GM12878 (cell line): ENCODE measurements around the gene SLC6A12. TPM values are rescaled to one million over a fixed set of nuclear protein-coding genes. Genes with fewer than 3 reads are reported as not detected.
"Not testable (repeated sequence)": the region's sequence is repeated elsewhere in the genome, so short reads cannot be mapped to it uniquely, and the experiment has no call there.

Source experiments
- ATAC-seq: fragments of 200-7000 bp; cut with Tn5 transposase; 3 replicates; pipeline ENCODE4 v1.9.1; 2020; ENCODE audit warnings: mild to moderate bottlenecking, moderate library complexity
- BruUV-seq: library from RNA; stranded (reverse); fragments of 400-500 nt; replicated peaks from 2 replicates; lab custom pipeline; 2021; lab: Mats Ljungman, UMichigan
- CTCF ChIA-PET: fragments of 300-600 bp; sonication (Branson Sonifier 250); formaldehyde crosslinking; extraction: SDS; loops from one replicate; lab custom pipeline; 2021; ENCODE audit warnings: inconsistent platforms; lab: Yijun Ruan, JAX
- POLR2A ChIA-PET: fragments of 350-600 bp; formaldehyde crosslinking; extraction: SDS; loops from one replicate; lab custom pipeline; 2021; ENCODE audit warnings: inconsistent platforms; lab: Charles Lee
- RAD21 ChIA-PET: fragments of 300-600 bp; sonication (Branson Sonifier 250); formaldehyde crosslinking; loops from one replicate; lab custom pipeline; 2023; ENCODE audit warnings: antibody characterized with exemption; ENCODE audit not compliant: unreplicated experiment; lab: Charles Lee
- SMC1A ChIA-PET: fragments of 300-600 bp; sonication (Branson Sonifier 250); formaldehyde crosslinking; loops from one replicate; lab custom pipeline; 2023; ENCODE audit not compliant: unreplicated experiment, uncharacterized antibody; lab: Charles Lee
- DNase-seq: peaks from one replicate; pipeline ENCODE4 v3.0.0-alpha.2; 2011; ENCODE audit warnings: low read depth, low spot score
- FAIRE-seq: peaks from 3 replicates; lab custom pipeline; 2011; peaks lifted over from hg19 to GRCh38; lab: Jason Lieb, UNC
- H2AFZ ChIP-seq: 2 replicates; pipeline ENCODE4 v1.6.0; 2011; ENCODE audit warnings: low read depth, low read length, control low read depth; ENCODE audit not compliant: control insufficient read depth
- H3K27ac ChIP-seq: 2 replicates; pipeline ENCODE4 v1.5.1; 2011; ENCODE audit warnings: control low read depth; ENCODE audit not compliant: control insufficient read depth, insufficient read depth
- H3K27me3 ChIP-seq, 2 experiments: replicated peaks in 1 of 2; 2 replicates each; pipeline versions ENCODE4 v1.6.0 to v1.6.1; 2011; ENCODE audit warnings: low read length in 1 of 2; ENCODE audit not compliant: control insufficient read depth in 2 of 2, insufficient read depth in 2 of 2
- H3K36me3 ChIP-seq, 2 experiments: 2 replicates each; pipeline ENCODE4 v1.5.1; 2011; ENCODE audit warnings: low read length in 1 of 2; ENCODE audit not compliant: control insufficient read depth in 2 of 2, insufficient read depth in 2 of 2
- H3K4me1 ChIP-seq: 2 replicates; pipeline ENCODE4 v1.6.1; 2011; ENCODE audit warnings: mild to moderate bottlenecking, low read length, moderate library complexity, mixed read lengths; ENCODE audit not compliant: control insufficient read depth, insufficient read depth
- H3K4me2 ChIP-seq: 2 replicates; pipeline ENCODE4 v1.6.0; 2011; ENCODE audit warnings: control low read depth; ENCODE audit not compliant: control insufficient read depth, insufficient read depth
- H3K4me3 ChIP-seq: fragments of 200-600 bp; sonication (generic); 2 replicates; pipeline ENCODE4 v1.5.1; 2016
- H3K79me2 ChIP-seq: 2 replicates; pipeline ENCODE4 v1.6.0; 2011; ENCODE audit warnings: low read length; ENCODE audit not compliant: control insufficient read depth, insufficient read depth
- H3K9ac ChIP-seq: 2 replicates; pipeline ENCODE4 v1.8.0; 2011; ENCODE audit warnings: low read length, control low read depth, mixed read lengths; ENCODE audit not compliant: control insufficient read depth, insufficient read depth
- H3K9me3 ChIP-seq: replicated peaks from 3 replicates; pipeline ENCODE4 v1.5.1; 2011; ENCODE audit warnings: mild to moderate bottlenecking, low read length; ENCODE audit not compliant: control insufficient read depth, insufficient read depth
- H4K20me1 ChIP-seq: 2 replicates; pipeline ENCODE4 v1.6.0; 2011; ENCODE audit not compliant: control insufficient read depth, insufficient read depth
- ATF7 ChIP-seq: fragments of 450-650 bp; IDR thresholded peaks from 2 replicates; pipeline ENCODE4 v1.6.1; 2016; ENCODE audit warnings: low read depth, mild to moderate bottlenecking
- CBX3 ChIP-seq: fragments of 200-600 bp; sonication (generic); IDR thresholded peaks from 2 replicates; pipeline ENCODE4 v1.6.1; 2016; ENCODE audit warnings: low read depth, borderline replicate concordance
- EZH2 ChIP-seq: IDR thresholded peaks from 2 replicates; pipeline ENCODE4 v1.6.1; 2012; ENCODE audit warnings: low read depth, mild to moderate bottlenecking, control low read depth, inconsistent platforms, low read length, borderline replicate concordance; ENCODE audit not compliant: control insufficient read depth
- NFXL1 ChIP-seq: fragments of 450-650 bp; IDR thresholded peaks from 2 replicates; pipeline ENCODE4 v1.6.1; 2017; ENCODE audit warnings: antibody characterized with exemption, mild to moderate bottlenecking, borderline replicate concordance
- PAX5 ChIP-seq: IDR thresholded peaks from 2 replicates; pipeline ENCODE4 v1.6.1; 2011; ENCODE audit warnings: low read depth, low read length, borderline replicate concordance
- POLR2AphosphoS2 ChIP-seq: IDR thresholded peaks from 2 replicates; pipeline ENCODE4 v1.6.1; 2011; ENCODE audit warnings: low read depth, mild to moderate bottlenecking, low read length, improper control_type of control experiment, moderate library complexity
- SUPT20H ChIP-seq: IDR thresholded peaks from 2 replicates; pipeline ENCODE4 v1.6.1; 2011; ENCODE audit warnings: low read depth, mild to moderate bottlenecking, low read length, moderate library complexity, borderline replicate concordance; ENCODE audit not compliant: control insufficient read depth
- TCF3 ChIP-seq: IDR thresholded peaks from 2 replicates; pipeline ENCODE4 v1.6.1; 2012; ENCODE audit warnings: low read depth, mild to moderate bottlenecking, low read length, borderline replicate concordance; ENCODE audit not compliant: insufficient read depth
- ZZZ3 ChIP-seq: IDR thresholded peaks from 2 replicates; pipeline ENCODE4 v1.6.1; 2011; ENCODE audit warnings: low read depth; ENCODE audit not compliant: control insufficient read depth, insufficient read length
- WGBS: methylation state at CpG from one replicate; pipeline ENCODE4 v1.1.6; 2016; ENCODE audit warnings: low lambda C conversion rate; ENCODE audit not compliant: insufficient replicate concordance, insufficient coverage; ENCODE audit errors: missing lambda C conversion rate; 5-methylcytosine and 5-hydroxymethylcytosine counted together
- in situ Hi-C: fragments of 300-500 bp; cut with MboI; formaldehyde crosslinking; loops from 9 replicates; pipeline ENCODE4 v1.14.3; 2018; ENCODE audit warnings: mixed read lengths
- intact Hi-C: fragments of 100-400 bp; cut with micrococcal nuclease; formaldehyde crosslinking; loops from one replicate; pipeline ENCODE4 v1.14.2; 2022; ENCODE audit not compliant: unreplicated experiment
- polyA plus RNA-seq, 11 experiments: library from polyadenylated mRNA; depleted of rRNA in 4 of 11; unstranded in 6 of 11; stranded (reverse) in 5 of 11; fragments of >200 nt; fragmentation: Nextera tagmentation in 4 of 11; fragmentation: Illumina TruSeq in 1 of 11; extraction: Ambion mirVana in 4 of 11; extraction: Trizol in 1 of 11; gene quantifications; 1 replicate in 1 of 11; 2 replicates in 10 of 11; pipeline versions ENCODE4 v1.2.1 to v1.2.3, GENCODE V29; 2011 to 2016; ENCODE audit warnings: inconsistent platforms in 2 of 11, missing spikeins in 2 of 11, low read depth in 1 of 11
- total RNA-seq, 4 experiments: library from RNA; depleted of rRNA in 3 of 4; stranded (reverse); fragments of >200 nt in 3 of 4; fragmentation: Illumina TruSeq in 1 of 4; extraction: Trizol in 1 of 4; gene quantifications; 2 replicates each; pipeline versions ENCODE4 v1.2.1 to v1.2.3, GENCODE V29; 2013 to 2021
- TF ChIP-seq, protein P1 (sequence below): fragments of 450-650 bp; formaldehyde crosslinking; IDR thresholded peaks from 2 replicates; pipeline ENCODE4 v1.4.0; 2022; ENCODE audit warnings: mild to moderate bottlenecking, moderate library complexity
- TF ChIP-seq, protein P2 (sequence below): IDR thresholded peaks from 2 replicates; pipeline ENCODE4 v1.6.1; 2011; ENCODE audit warnings: mild to moderate bottlenecking, low read depth, low read length, moderate library complexity; ENCODE audit not compliant: insufficient replicate concordance
- TF ChIP-seq, protein P3 (sequence below): fragments of 450-650 bp; IDR thresholded peaks from 2 replicates; pipeline ENCODE4 v1.6.1; 2017; ENCODE audit warnings: borderline replicate concordance
- TF ChIP-seq, protein P4 (sequence below): IDR thresholded peaks from 2 replicates; pipeline ENCODE4 v1.6.1; 2011; ENCODE audit warnings: borderline replicate concordance, low read depth, mild to moderate bottlenecking, moderate library complexity, mixed read lengths, low read length; ENCODE audit not compliant: insufficient read depth; ENCODE audit errors: extremely low read length

The SLC6A12 gene
- total and polyA plus RNA-seq, 10 of the 15 experiments (the other 5 are each of a cell fraction or from before 2014, with no cell fraction given): 0.06 to 0.11 (median 0.07) TPM; not detected in 7

DNA sequence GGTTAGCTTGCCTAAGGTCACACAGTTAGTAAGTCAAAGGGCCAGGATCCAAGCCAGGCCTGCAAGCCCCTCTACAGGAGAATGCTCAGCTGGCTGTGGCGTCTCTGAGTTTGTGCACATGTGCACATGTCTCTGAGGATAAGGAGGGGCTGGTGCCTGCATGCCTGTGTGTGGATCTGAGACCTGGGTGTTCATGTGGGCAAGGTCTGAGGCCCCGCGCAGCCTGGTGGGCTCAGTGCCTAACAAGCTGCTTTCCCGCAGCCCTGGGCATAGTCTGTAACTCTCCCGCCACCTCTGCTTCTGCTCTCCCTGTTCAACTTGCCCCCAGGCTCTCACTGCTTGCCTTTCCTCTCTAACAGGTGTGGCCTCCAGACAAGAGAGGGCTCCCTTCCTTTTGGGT lies 4.3 kb upstream of the SLC6A12 start (continued):
- TF ChIP-seq NFXL1 (no peak), ATF7 (no peak), SUPT20H (no peak), EZH2 (no peak), CBX3 (no peak), TCF3 (no peak), POLR2AphosphoS2 (no peak), ZZZ3 (no peak), PAX5 (no peak)
- TF ChIP-seq, protein P1, sequence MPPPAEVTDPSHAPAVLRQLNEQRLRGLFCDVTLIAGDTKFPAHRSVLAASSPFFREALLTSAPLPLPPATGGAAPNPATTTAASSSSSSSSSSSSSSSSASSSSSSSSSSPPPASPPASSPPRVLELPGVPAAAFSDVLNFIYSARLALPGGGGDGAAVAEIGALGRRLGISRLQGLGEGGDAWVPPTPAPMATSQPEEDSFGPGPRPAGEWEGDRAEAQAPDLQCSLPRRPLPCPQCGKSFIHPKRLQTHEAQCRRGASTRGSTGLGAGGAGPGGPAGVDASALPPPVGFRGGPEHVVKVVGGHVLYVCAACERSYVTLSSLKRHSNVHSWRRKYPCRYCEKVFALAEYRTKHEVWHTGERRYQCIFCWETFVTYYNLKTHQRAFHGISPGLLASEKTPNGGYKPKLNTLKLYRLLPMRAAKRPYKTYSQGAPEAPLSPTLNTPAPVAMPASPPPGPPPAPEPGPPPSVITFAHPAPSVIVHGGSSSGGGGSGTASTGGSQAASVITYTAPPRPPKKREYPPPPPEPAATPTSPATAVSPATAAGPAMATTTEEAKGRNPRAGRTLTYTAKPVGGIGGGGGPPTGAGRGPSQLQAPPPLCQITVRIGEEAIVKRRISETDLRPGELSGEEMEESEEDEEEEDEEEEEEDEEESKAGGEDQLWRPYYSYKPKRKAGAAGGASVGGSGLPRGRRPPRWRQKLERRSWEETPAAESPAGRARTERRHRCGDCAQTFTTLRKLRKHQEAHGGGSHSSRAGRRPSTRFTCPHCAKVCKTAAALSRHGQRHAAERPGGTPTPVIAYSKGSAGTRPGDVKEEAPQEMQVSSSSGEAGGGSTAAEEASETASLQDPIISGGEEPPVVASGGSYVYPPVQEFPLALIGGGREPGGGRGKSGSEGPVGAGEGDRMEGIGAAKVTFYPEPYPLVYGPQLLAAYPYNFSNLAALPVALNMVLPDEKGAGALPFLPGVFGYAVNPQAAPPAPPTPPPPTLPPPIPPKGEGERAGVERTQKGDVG (CRISPR knock-in tag): no peak
- TF ChIP-seq, protein P2, sequence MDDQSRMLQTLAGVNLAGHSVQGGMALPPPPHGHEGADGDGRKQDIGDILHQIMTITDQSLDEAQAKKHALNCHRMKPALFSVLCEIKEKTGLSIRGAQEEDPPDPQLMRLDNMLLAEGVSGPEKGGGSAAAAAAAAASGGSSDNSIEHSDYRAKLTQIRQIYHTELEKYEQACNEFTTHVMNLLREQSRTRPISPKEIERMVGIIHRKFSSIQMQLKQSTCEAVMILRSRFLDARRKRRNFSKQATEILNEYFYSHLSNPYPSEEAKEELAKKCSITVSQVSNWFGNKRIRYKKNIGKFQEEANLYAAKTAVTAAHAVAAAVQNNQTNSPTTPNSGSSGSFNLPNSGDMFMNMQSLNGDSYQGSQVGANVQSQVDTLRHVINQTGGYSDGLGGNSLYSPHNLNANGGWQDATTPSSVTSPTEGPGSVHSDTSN: no peak
- TF ChIP-seq, protein P3, sequence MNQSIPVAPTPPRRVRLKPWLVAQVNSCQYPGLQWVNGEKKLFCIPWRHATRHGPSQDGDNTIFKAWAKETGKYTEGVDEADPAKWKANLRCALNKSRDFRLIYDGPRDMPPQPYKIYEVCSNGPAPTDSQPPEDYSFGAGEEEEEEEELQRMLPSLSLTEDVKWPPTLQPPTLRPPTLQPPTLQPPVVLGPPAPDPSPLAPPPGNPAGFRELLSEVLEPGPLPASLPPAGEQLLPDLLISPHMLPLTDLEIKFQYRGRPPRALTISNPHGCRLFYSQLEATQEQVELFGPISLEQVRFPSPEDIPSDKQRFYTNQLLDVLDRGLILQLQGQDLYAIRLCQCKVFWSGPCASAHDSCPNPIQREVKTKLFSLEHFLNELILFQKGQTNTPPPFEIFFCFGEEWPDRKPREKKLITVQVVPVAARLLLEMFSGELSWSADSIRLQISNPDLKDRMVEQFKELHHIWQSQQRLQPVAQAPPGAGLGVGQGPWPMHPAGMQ: no peak
- TF ChIP-seq, protein P4, sequence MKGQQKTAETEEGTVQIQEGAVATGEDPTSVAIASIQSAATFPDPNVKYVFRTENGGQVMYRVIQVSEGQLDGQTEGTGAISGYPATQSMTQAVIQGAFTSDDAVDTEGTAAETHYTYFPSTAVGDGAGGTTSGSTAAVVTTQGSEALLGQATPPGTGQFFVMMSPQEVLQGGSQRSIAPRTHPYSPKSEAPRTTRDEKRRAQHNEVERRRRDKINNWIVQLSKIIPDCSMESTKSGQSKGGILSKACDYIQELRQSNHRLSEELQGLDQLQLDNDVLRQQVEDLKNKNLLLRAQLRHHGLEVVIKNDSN: no peak

DNA sequence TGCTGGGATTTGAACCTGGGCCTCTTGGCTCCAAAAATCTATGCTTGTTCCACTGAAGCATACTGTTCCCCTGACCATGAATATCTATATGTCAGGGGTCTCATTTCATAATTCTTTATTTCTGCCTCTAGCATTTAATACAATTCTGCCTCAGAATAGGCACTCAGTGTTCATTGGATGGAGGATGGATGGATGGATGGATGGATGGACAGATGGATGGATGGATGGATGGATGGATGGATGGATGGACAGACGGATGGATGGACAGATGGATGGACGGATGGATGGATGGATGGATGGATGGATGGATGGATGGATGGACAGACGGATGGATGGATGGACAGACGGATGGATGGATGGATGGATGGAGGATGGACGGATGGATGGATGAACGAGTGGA lies 3.1 kb upstream of the SLC6A12 start:
- H3K27me3 ChIP-seq, H3K4me3 ChIP-seq, H3K9ac ChIP-seq, H3K36me3 ChIP-seq, BruUV-seq, H4K20me1 ChIP-seq, FAIRE-seq, H3K4me2 ChIP-seq, H2AFZ ChIP-seq, H3K4me1 ChIP-seq, H3K79me2 ChIP-seq, H3K27ac ChIP-seq, CTCF ChIA-PET, RAD21 ChIA-PET, H3K9me3 ChIP-seq, intact Hi-C loops, DNase-seq, SMC1A ChIA-PET, POLR2A ChIA-PET, in situ Hi-C loops, ATAC-seq: not testable (repeated sequence)
- 37% methylated on average over 6 of the region's 6 CpGs for WGBS
